ENCODE data around the gene CST9. TPM values are rescaled to one million over a fixed set of nuclear protein-coding genes. Genes with fewer than 3 reads are reported as not detected.

Gene CST9
- total RNA-seq, 1 experiment from 2014 or later = not detected

DNA sequence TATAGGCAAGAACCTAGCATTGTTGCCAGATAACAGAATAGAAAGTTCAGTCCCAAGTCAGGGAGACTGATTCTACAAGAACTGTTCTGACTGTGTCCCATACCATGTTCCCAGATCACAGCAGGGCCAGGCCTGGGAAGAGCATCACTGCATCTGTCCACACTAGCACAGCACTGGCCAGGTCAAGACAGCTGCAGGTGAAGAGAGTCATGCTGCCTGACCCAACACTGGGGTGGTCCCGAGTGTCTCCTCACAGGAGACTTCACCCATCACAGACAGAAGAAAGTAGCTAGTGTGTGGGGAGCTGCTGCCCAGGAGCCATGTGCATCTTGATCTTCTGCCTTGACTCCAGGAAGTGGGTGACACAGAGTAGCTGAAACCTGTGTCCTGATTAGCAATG lies 36.1 kb downstream of the CST9 start:
- no peaks in the 10 kb centered on the region for H3K36me3 ChIP-seq (ENCODE audit: control insufficient read depth in 1 of 2, insufficient read depth in 2 of 2, low read length in 2 of 2)
- H3K4me1 ChIP-seq (ENCODE audit: control insufficient read depth in 1 of 2, insufficient read depth in 2 of 2, low read length in 2 of 2) = no peaks in the 10 kb centered on the region
- TF ChIP-seq ELF1 (IDR thresholded peaks at IDR 0.05; ENCODE audit: borderline replicate concordance, low read depth) = no peak
- TF ChIP-seq, protein P1, sequence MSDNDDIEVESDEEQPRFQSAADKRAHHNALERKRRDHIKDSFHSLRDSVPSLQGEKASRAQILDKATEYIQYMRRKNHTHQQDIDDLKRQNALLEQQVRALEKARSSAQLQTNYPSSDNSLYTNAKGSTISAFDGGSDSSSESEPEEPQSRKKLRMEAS (IDR thresholded peaks at IDR 0.05) = no peak
- TF ChIP-seq, protein P2, sequence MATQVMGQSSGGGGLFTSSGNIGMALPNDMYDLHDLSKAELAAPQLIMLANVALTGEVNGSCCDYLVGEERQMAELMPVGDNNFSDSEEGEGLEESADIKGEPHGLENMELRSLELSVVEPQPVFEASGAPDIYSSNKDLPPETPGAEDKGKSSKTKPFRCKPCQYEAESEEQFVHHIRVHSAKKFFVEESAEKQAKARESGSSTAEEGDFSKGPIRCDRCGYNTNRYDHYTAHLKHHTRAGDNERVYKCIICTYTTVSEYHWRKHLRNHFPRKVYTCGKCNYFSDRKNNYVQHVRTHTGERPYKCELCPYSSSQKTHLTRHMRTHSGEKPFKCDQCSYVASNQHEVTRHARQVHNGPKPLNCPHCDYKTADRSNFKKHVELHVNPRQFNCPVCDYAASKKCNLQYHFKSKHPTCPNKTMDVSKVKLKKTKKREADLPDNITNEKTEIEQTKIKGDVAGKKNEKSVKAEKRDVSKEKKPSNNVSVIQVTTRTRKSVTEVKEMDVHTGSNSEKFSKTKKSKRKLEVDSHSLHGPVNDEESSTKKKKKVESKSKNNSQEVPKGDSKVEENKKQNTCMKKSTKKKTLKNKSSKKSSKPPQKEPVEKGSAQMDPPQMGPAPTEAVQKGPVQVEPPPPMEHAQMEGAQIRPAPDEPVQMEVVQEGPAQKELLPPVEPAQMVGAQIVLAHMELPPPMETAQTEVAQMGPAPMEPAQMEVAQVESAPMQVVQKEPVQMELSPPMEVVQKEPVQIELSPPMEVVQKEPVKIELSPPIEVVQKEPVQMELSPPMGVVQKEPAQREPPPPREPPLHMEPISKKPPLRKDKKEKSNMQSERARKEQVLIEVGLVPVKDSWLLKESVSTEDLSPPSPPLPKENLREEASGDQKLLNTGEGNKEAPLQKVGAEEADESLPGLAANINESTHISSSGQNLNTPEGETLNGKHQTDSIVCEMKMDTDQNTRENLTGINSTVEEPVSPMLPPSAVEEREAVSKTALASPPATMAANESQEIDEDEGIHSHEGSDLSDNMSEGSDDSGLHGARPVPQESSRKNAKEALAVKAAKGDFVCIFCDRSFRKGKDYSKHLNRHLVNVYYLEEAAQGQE (IDR thresholded peaks at IDR 0.05; ENCODE audit: low read depth) = no peak
- TF ChIP-seq SP1 (IDR thresholded peaks at IDR 0.05; ENCODE audit: low read depth) = no peak
- TF ChIP-seq RAD21 (IDR thresholded peaks at IDR 0.05; ENCODE audit: low read depth) = no peak
- TF ChIP-seq CEBPB (IDR thresholded peaks at IDR 0.05; ENCODE audit: low read depth) = no peak
- TF ChIP-seq SRF (IDR thresholded peaks at IDR 0.05; ENCODE audit: low read depth) = no peak
- TF ChIP-seq EZH2 (IDR thresholded peaks at IDR 0.05) = no peak
- no peak for TF ChIP-seq TCF7L2 (IDR thresholded peaks at IDR 0.05; ENCODE audit: borderline replicate concordance, extremely low read depth, insufficient read depth, insufficient read length)
- no peak for TF ChIP-seq EZH2phosphoT487 (IDR thresholded peaks at IDR 0.05; ENCODE audit: borderline replicate concordance)
- no peak overlapping the region for H3K27ac ChIP-seq (ENCODE audit: low read depth, low read length)
- no peaks in the 10 kb centered on the region for H3K9me3 ChIP-seq (ENCODE audit: control insufficient read depth in 1 of 2, insufficient read depth in 1 of 2, low read depth in 1 of 2, low read length in 2 of 2)
- H2AFZ ChIP-seq (ENCODE audit: low read depth, low read length, poor library complexity, severe bottlenecking) = no peak overlapping the region
- H3K79me2 ChIP-seq (ENCODE audit: insufficient read depth, low read length) = no peaks in the 10 kb centered on the region
- no peaks in the 10 kb centered on the region; the same call in 1 of the 2 replicates for H4K20me1 ChIP-seq (ENCODE audit: insufficient read depth)
- intact Hi-C loops (cut with micrococcal nuclease) = no loop called here
- H3K9ac ChIP-seq (ENCODE audit: low read length) = no peak overlapping the region
- H3K27me3 ChIP-seq (ENCODE audit: insufficient read depth, low read length) = peaks cover 26% of the 10 kb centered on the region
- no TSS peak for BruUV-seq (replicated peaks)
- ATAC-seq (no peak), DNase-seq (ENCODE audit: low read depth, low spot score) (no peak)
- no peak overlapping the region for H3K4me3 ChIP-seq (replicated peaks in 1 of 2; ENCODE audit: low read depth in 1 of 2, low read length in 2 of 2)
- ChIA-PET RAD21 (ENCODE audit: low non-redundant PET in 1 of 2, low total read pairs in 2 of 2, uncharacterized antibody in 2 of 2, unreplicated experiment in 2 of 2) (no interaction called here), POLR2A (no interaction called here), CTCF (no interaction called here)
- no peaks in the 10 kb centered on the region for H3K9me2 ChIP-seq (ENCODE audit: insufficient read depth)
- H3K4me2 ChIP-seq (ENCODE audit: low read length) = no peak overlapping the region

Data from HCT116 (cell line).